K562 (cell line): ENCODE results near the gene ERF. TPM values are rescaled to one million over a fixed set of nuclear protein-coding genes. Genes with fewer than 3 reads are reported as not detected.

Experiments
- CBFB ChIP-seq: sonication (generic); formaldehyde crosslinking; IDR thresholded peaks from 2 replicates; pipeline ENCODE4 v1.4.0; 2020; ENCODE audit warnings: mild to moderate bottlenecking, missing genetic modification reagents
- CBX1 ChIP-seq: sonication (generic); IDR thresholded peaks from 2 replicates; pipeline ENCODE4 v1.6.1; 2016; ENCODE audit warnings: antibody characterized with exemption, low read depth, mild to moderate bottlenecking
- ETV6 ChIP-seq, 3 experiments: fragments of 150-350 bp in 1 of 3; sonication (generic) in 1 of 3; formaldehyde crosslinking in 1 of 3; IDR thresholded peaks; 2 replicates each; pipeline versions ENCODE4 v1.6.1 to v1.8.0; 2014 to 2022; ENCODE audit warnings: borderline replicate concordance in 2 of 3, low read depth in 2 of 3, antibody characterized with exemption in 1 of 3, low read length in 1 of 3, mild to moderate bottlenecking in 1 of 3, missing genetic modification reagents in 1 of 3
- FIP1L1 ChIP-seq: fragments of 200-400 bp; formaldehyde crosslinking; IDR thresholded peaks from 2 replicates; pipeline ENCODE4 v1.6.1; 2018; ENCODE audit warnings: mild to moderate bottlenecking, low read depth, low read length; ENCODE audit not compliant: poor library complexity, severe bottlenecking
- NR4A1 ChIP-seq, 2 experiments: fragments of 250-450 bp in 1 of 2; fragments of 450-650 bp in 1 of 2; sonication (Bioruptor Pico) in 1 of 2; IDR thresholded peaks; 2 replicates each; pipeline versions ENCODE4 v1.4.0 to v1.6.1; 2016 to 2020; ENCODE audit warnings: mild to moderate bottlenecking in 2 of 2, missing compliant biosample characterization in 1 of 2, missing genetic modification characterization in 1 of 2, moderate library complexity in 1 of 2
- SMARCA5 ChIP-seq: fragments of 450-650 bp; IDR thresholded peaks from 2 replicates; pipeline ENCODE4 v1.6.1; 2016
- STAT5B ChIP-seq: fragments of 250-450 bp; sonication (Bioruptor Pico); IDR thresholded peaks from 2 replicates; pipeline ENCODE4 v1.8.0; 2021; ENCODE audit warnings: mild to moderate bottlenecking, inconsistent platforms
- polyA plus RNA-seq, 8 experiments: library from polyadenylated mRNA; depleted of rRNA in 4 of 8; stranded (reverse) in 5 of 8; unstranded in 3 of 8; fragments of >200 nt; fragmentation: Nextera tagmentation in 2 of 8; fragmentation: Illumina TruSeq in 1 of 8; extraction: Ambion mirVana in 2 of 8; extraction: Trizol in 1 of 8; gene quantifications; 2 replicates each; pipeline versions ENCODE4 v1.2.1 to v1.2.3, GENCODE V29; 2011 to 2014; ENCODE audit warnings: inconsistent platforms in 1 of 8, missing spikeins in 1 of 8
- total RNA-seq, 7 experiments: library from RNA; depleted of rRNA in 6 of 7; stranded (reverse); fragments of >200 nt in 6 of 7; fragmentation: Illumina TruSeq in 2 of 7; extraction: Trizol in 2 of 7; gene quantifications; 2 replicates each; pipeline versions ENCODE4 v1.2.1 to v1.2.3, GENCODE V29; 2011 to 2021; ENCODE audit warnings: low replicate concordance in 1 of 7
- TF ChIP-seq, protein P1 (sequence below): fragments of 450-650 bp; IDR thresholded peaks from 2 replicates; pipeline ENCODE4 v1.6.1; 2016; ENCODE audit warnings: mild to moderate bottlenecking, moderate library complexity
- TF ChIP-seq, protein P2 (sequence below): fragments of 450-650 bp; IDR thresholded peaks from one replicate; pipeline ENCODE4 v1.6.1; 2018; ENCODE audit warnings: mild to moderate bottlenecking, moderate library complexity; ENCODE audit not compliant: partially characterized antibody
- TF ChIP-seq, protein P3 (sequence below): sonication (generic); formaldehyde crosslinking; IDR thresholded peaks from 2 replicates; pipeline ENCODE4 v1.8.0; 2022; ENCODE audit warnings: mild to moderate bottlenecking, missing genetic modification reagents

ERF gene
- total and polyA plus RNA-seq, 9 of the 15 experiments (the other 6 are each of a cell fraction or from before 2014, with no cell fraction given), result 0.03 to 75.4 (median 27.0) TPM

DNA sequence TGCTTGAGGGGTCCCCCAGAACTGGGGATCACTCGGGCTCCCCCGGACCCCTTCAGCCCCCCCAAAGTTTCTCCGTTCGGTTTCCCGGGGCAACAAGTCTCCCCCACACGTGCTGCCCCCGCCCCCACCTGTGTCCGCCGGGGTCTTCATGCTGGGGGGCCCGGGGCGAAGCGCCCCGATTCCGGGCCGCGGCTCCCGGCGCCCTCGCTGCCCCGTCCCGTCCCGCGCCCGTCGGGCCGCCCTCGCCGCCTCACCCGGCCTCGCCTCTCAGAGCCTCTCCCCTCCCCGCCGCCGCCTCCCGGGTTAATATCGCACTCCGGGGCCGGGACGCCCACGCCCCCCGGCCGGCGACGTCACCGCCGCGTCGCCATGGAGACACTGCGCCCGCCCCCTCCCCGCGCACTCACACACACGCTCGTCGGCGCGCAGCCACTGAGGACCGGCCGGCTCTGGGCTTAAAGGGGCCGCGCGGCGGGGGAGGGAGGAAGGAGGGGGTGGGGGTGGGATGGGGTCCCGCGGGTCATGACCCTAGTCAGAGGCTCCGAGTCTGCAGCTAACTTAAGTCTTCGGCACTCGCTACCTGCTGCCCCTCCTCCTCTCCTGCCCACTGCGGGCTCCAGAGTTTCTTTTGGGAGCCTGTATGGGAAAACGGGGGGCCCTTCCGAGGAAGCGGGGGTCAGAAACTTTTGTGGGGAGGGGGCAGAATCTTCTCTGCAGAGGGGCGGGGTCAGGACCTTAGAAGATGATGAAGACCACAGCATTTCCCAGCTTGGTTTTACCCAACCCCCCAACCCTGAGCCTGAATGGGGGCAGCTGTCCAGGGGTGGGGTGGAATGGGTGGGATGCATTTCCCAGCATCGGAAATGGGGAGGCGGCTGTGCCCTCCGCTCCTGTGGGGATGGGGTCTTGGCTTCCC is at the start of gene ERF (continued):
- TF ChIP-seq, protein P1, sequence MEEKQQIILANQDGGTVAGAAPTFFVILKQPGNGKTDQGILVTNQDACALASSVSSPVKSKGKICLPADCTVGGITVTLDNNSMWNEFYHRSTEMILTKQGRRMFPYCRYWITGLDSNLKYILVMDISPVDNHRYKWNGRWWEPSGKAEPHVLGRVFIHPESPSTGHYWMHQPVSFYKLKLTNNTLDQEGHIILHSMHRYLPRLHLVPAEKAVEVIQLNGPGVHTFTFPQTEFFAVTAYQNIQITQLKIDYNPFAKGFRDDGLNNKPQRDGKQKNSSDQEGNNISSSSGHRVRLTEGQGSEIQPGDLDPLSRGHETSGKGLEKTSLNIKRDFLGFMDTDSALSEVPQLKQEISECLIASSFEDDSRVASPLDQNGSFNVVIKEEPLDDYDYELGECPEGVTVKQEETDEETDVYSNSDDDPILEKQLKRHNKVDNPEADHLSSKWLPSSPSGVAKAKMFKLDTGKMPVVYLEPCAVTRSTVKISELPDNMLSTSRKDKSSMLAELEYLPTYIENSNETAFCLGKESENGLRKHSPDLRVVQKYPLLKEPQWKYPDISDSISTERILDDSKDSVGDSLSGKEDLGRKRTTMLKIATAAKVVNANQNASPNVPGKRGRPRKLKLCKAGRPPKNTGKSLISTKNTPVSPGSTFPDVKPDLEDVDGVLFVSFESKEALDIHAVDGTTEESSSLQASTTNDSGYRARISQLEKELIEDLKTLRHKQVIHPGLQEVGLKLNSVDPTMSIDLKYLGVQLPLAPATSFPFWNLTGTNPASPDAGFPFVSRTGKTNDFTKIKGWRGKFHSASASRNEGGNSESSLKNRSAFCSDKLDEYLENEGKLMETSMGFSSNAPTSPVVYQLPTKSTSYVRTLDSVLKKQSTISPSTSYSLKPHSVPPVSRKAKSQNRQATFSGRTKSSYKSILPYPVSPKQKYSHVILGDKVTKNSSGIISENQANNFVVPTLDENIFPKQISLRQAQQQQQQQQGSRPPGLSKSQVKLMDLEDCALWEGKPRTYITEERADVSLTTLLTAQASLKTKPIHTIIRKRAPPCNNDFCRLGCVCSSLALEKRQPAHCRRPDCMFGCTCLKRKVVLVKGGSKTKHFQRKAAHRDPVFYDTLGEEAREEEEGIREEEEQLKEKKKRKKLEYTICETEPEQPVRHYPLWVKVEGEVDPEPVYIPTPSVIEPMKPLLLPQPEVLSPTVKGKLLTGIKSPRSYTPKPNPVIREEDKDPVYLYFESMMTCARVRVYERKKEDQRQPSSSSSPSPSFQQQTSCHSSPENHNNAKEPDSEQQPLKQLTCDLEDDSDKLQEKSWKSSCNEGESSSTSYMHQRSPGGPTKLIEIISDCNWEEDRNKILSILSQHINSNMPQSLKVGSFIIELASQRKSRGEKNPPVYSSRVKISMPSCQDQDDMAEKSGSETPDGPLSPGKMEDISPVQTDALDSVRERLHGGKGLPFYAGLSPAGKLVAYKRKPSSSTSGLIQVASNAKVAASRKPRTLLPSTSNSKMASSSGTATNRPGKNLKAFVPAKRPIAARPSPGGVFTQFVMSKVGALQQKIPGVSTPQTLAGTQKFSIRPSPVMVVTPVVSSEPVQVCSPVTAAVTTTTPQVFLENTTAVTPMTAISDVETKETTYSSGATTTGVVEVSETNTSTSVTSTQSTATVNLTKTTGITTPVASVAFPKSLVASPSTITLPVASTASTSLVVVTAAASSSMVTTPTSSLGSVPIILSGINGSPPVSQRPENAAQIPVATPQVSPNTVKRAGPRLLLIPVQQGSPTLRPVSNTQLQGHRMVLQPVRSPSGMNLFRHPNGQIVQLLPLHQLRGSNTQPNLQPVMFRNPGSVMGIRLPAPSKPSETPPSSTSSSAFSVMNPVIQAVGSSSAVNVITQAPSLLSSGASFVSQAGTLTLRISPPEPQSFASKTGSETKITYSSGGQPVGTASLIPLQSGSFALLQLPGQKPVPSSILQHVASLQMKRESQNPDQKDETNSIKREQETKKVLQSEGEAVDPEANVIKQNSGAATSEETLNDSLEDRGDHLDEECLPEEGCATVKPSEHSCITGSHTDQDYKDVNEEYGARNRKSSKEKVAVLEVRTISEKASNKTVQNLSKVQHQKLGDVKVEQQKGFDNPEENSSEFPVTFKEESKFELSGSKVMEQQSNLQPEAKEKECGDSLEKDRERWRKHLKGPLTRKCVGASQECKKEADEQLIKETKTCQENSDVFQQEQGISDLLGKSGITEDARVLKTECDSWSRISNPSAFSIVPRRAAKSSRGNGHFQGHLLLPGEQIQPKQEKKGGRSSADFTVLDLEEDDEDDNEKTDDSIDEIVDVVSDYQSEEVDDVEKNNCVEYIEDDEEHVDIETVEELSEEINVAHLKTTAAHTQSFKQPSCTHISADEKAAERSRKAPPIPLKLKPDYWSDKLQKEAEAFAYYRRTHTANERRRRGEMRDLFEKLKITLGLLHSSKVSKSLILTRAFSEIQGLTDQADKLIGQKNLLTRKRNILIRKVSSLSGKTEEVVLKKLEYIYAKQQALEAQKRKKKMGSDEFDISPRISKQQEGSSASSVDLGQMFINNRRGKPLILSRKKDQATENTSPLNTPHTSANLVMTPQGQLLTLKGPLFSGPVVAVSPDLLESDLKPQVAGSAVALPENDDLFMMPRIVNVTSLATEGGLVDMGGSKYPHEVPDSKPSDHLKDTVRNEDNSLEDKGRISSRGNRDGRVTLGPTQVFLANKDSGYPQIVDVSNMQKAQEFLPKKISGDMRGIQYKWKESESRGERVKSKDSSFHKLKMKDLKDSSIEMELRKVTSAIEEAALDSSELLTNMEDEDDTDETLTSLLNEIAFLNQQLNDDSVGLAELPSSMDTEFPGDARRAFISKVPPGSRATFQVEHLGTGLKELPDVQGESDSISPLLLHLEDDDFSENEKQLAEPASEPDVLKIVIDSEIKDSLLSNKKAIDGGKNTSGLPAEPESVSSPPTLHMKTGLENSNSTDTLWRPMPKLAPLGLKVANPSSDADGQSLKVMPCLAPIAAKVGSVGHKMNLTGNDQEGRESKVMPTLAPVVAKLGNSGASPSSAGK, result no peak
- TF ChIP-seq CBX1 (no peak; the same call in 1 of the 2 replicates), NR4A1 (CRISPR knock-in tag; IDR thresholded peaks at IDR 0.05) (no peak), NR4A1 (tag; IDR thresholded peaks at IDR 0.05) (no peak), CBFB (CRISPR knock-in tag) (no peak), ETV6 (IDR thresholded peaks at IDR 0.05; ENCODE audit: borderline replicate concordance in 1 of 2, low read depth in 2 of 2, low read length in 1 of 2) (no peak), ETV6 (CRISPR knock-in tag; IDR thresholded peaks at IDR 0.05; ENCODE audit: borderline replicate concordance) (0 out of 2 replicates have a peak, but pooled peaks have one; percentile 51), FIP1L1 (no peak), STAT5B (no peak), SMARCA5 (no peak)
- TF ChIP-seq, protein P2, sequence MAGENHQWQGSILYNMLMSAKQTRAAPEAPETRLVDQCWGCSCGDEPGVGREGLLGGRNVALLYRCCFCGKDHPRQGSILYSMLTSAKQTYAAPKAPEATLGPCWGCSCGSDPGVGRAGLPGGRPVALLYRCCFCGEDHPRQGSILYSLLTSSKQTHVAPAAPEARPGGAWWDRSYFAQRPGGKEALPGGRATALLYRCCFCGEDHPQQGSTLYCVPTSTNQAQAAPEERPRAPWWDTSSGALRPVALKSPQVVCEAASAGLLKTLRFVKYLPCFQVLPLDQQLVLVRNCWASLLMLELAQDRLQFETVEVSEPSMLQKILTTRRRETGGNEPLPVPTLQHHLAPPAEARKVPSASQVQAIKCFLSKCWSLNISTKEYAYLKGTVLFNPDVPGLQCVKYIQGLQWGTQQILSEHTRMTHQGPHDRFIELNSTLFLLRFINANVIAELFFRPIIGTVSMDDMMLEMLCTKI, result no peak
- TF ChIP-seq, protein P3, sequence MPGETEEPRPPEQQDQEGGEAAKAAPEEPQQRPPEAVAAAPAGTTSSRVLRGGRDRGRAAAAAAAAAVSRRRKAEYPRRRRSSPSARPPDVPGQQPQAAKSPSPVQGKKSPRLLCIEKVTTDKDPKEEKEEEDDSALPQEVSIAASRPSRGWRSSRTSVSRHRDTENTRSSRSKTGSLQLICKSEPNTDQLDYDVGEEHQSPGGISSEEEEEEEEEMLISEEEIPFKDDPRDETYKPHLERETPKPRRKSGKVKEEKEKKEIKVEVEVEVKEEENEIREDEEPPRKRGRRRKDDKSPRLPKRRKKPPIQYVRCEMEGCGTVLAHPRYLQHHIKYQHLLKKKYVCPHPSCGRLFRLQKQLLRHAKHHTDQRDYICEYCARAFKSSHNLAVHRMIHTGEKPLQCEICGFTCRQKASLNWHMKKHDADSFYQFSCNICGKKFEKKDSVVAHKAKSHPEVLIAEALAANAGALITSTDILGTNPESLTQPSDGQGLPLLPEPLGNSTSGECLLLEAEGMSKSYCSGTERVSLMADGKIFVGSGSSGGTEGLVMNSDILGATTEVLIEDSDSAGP (CRISPR knock-in tag), result peak; percentile 92
